Vagina (tissue), 2 donors: ENCODE results near the gene IGHMBP2. TPM values are rescaled to one million over a fixed set of nuclear protein-coding genes. Genes with fewer than 3 reads are reported as not detected.

Experiments
- DNase-seq, 2 donors: peaks; one replicate each; pipeline ENCODE4 v3.0.0-alpha.2; 2017; ENCODE audit errors: extremely low spot score in 2 of 2
- H3K27ac ChIP-seq: fragments of 200-600 bp; sonication (generic); one replicate; pipeline ENCODE4 v1.5.1; 2019
- H3K27me3 ChIP-seq: fragments of 200-600 bp; sonication (generic); one replicate; pipeline ENCODE4 v1.5.1; 2019
- H3K36me3 ChIP-seq, 2 donors: fragments of 200-600 bp; sonication (generic); one replicate each; pipeline ENCODE4 v1.5.1; 2017 to 2019
- H3K4me1 ChIP-seq: fragments of 200-600 bp; sonication (generic); one replicate; pipeline ENCODE4 v1.5.1; 2019
- H3K4me3 ChIP-seq, 2 donors: fragments of 200-600 bp; sonication (generic); 1 replicate in 1 of 2; 2 replicates in 1 of 2; pipeline ENCODE4 v1.5.1; 2016 to 2019
- H3K9me3 ChIP-seq: fragments of 200-600 bp; sonication (generic); one replicate; pipeline ENCODE4 v1.5.1; 2019
- POLR2A ChIP-seq, 2 donors: fragments of 450-650 bp; IDR thresholded peaks; one replicate each; pipeline ENCODE4 v1.6.1; 2017; ENCODE audit warnings: antibody characterized with exemption in 2 of 2, mild to moderate bottlenecking in 2 of 2, moderate library complexity in 2 of 2
- POLR2AphosphoS5 ChIP-seq, 2 donors: sonication (generic); formaldehyde crosslinking; IDR thresholded peaks; one replicate each; pipeline ENCODE4 v1.9.0; 2017; ENCODE audit warnings: antibody characterized with exemption in 2 of 2, mild to moderate bottlenecking in 2 of 2, low read depth in 1 of 2; ENCODE audit not compliant: insufficient read depth in 1 of 2
- intact Hi-C: fragments of 100-400 bp; cut with DNase I; formaldehyde crosslinking; loops from one replicate; pipeline ENCODE4 v1.15.1; 2023
- total RNA-seq: library from RNA; depleted of rRNA; stranded (reverse); fragments of >200 nt; gene quantifications from one replicate; pipeline ENCODE4 v1.2.3, GENCODE V29; 2016
- TF ChIP-seq, protein P1 (sequence below), 3 experiments: fragments of 450-650 bp in 2 of 3; fragments of 200-600 bp in 1 of 3; sonication (generic) in 1 of 3; IDR thresholded peaks; one replicate each; pipeline ENCODE4 v1.5.1; 2017 to 2019; ENCODE audit warnings: antibody characterized with exemption in 3 of 3, mild to moderate bottlenecking in 2 of 3, moderate library complexity in 2 of 3

The IGHMBP2 gene
- total RNA-seq, 1 donor from 2014 or later: 8.3 TPM

- Histone ChIP-seq H3K27ac (no peak overlapping the region), H3K4me3 (no peak overlapping the region), H3K4me1 (no peaks in the 10 kb centered on the region), H3K27me3 (no peaks in the 10 kb centered on the region), H3K9me3 (no peaks in the 10 kb centered on the region), H3K36me3 (peaks cover 0 to 60% of the 10 kb centered on the region in 2 donors)
- intact Hi-C loops: no loop called here
- TF ChIP-seq POLR2AphosphoS5 (IDR thresholded peaks at IDR 0.05; ENCODE audit: insufficient read depth in 1 of 2, low read depth in 1 of 2) (no peak), POLR2A (IDR thresholded peaks at IDR 0.05) (no peak)
- TF ChIP-seq, protein P1, sequence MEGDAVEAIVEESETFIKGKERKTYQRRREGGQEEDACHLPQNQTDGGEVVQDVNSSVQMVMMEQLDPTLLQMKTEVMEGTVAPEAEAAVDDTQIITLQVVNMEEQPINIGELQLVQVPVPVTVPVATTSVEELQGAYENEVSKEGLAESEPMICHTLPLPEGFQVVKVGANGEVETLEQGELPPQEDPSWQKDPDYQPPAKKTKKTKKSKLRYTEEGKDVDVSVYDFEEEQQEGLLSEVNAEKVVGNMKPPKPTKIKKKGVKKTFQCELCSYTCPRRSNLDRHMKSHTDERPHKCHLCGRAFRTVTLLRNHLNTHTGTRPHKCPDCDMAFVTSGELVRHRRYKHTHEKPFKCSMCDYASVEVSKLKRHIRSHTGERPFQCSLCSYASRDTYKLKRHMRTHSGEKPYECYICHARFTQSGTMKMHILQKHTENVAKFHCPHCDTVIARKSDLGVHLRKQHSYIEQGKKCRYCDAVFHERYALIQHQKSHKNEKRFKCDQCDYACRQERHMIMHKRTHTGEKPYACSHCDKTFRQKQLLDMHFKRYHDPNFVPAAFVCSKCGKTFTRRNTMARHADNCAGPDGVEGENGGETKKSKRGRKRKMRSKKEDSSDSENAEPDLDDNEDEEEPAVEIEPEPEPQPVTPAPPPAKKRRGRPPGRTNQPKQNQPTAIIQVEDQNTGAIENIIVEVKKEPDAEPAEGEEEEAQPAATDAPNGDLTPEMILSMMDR (IDR thresholded peaks at IDR 0.05): no peak
- DNase-seq: no peak
Observed at GRCh38 chr11:68930991-68931855, 27.5 kb downstream of the IGHMBP2 start.

DNA sequence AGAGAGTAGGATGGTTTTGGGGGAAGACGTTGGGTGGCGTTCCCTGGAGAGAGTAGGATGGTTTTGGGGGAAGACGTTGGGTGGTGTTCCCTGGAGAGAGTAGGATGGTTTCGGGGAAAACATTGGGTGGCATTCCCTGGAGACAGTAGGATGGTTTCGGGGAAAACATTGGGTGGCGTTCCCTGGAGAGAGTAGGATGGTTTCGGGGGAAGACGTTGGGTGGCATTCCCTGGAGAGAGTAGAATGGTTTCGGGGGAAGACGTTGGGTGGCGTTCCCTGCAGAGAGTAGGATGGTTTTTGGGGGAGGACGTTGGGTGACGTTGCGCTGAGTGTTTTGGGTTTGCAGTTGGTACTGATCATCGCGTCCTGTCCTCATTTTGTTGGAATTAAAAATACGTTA, 28.2 kb downstream of the IGHMBP2 start:
- peaks cover 4 to 60% of the 10 kb centered on the region in 2 donors for H3K36me3 ChIP-seq
- no peaks in the 10 kb centered on the region for H3K4me1 ChIP-seq
- intact Hi-C loops: no loop called here

DNA sequence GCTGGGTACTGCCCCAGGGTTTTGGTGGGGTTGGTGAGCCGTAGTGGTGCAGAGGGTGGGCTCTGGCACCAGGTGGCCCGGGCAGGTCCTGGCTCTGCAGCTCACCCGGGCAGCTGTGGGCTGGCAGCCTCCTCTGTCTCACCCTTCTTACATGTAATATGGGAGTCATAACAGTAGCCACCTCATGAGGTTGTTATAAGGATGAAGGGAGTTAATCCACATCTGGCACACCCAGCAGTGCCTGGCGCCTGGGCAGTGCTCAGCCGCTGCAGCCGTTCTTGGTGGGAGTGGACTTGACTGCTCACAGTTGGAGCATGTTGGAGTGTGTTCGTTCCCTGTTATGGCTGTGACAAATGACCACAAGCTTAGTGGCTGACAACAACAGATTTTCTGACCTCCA, 28.7 kb downstream of the IGHMBP2 start:
- no peak for TF ChIP-seq POLR2A (IDR thresholded peaks at IDR 0.05)
- TF ChIP-seq, protein P1 (IDR thresholded peaks at IDR 0.05): no peak
- no peak for TF ChIP-seq POLR2AphosphoS5 (IDR thresholded peaks at IDR 0.05; ENCODE audit: insufficient read depth in 1 of 2, low read depth in 1 of 2)
- Histone ChIP-seq H3K4me1 (no peaks in the 10 kb centered on the region), H3K36me3 (peaks cover 4 to 60% of the 10 kb centered on the region in 2 donors), H3K9me3 (no peaks in the 10 kb centered on the region), H3K4me3 (no peak overlapping the region), H3K27ac (no peak overlapping the region), H3K27me3 (no peaks in the 10 kb centered on the region)
- intact Hi-C loops: no loop called here
- no peak for DNase-seq

More for the DNA sequence above, 28.2 kb downstream of the IGHMBP2 start:
- H3K27ac ChIP-seq: no peak overlapping the region
- H3K9me3 ChIP-seq: no peaks in the 10 kb centered on the region
- no peak overlapping the region for H3K4me3 ChIP-seq
- H3K27me3 ChIP-seq: no peaks in the 10 kb centered on the region
- DNase-seq: no peak
- TF ChIP-seq POLR2A (IDR thresholded peaks at IDR 0.05): no peak
- TF ChIP-seq POLR2AphosphoS5 (IDR thresholded peaks at IDR 0.05; ENCODE audit: insufficient read depth in 1 of 2, low read depth in 1 of 2): no peak
- TF ChIP-seq, protein P1 (IDR thresholded peaks at IDR 0.05): no peak

- no peak overlapping the region for H3K27ac ChIP-seq
- intact Hi-C loops: no loop called here
- TF ChIP-seq POLR2A (IDR thresholded peaks at IDR 0.05) (no peak), POLR2AphosphoS5 (IDR thresholded peaks at IDR 0.05; ENCODE audit: insufficient read depth in 1 of 2, low read depth in 1 of 2) (no peak)
- TF ChIP-seq, protein P1 (IDR thresholded peaks at IDR 0.05): no peak
- no peaks in the 10 kb centered on the region for H3K9me3 ChIP-seq
- H3K27me3 ChIP-seq: no peaks in the 10 kb centered on the region
- DNase-seq: no peak
- H3K4me1 ChIP-seq: no peaks in the 10 kb centered on the region
- no peak overlapping the region for H3K4me3 ChIP-seq
- H3K36me3 ChIP-seq: peaks cover 4 to 62% of the 10 kb centered on the region in 2 donors
Observed at GRCh38 chr11:68932933-68933577, 29.4 kb downstream of the IGHMBP2 start.
